CD4-positive, alpha-beta T cell treated with Interleukin-4 for 1 hour (primary cell): ENCODE results near the gene MST1R.
A peak's percentile ranks its signal among the peaks of the same experiment; 100 is the strongest.
"Not testable (repeated sequence)": the region's sequence is repeated elsewhere in the genome, so short reads cannot be mapped to it uniquely, and the experiment has no call there.

Experiments used
- DNase-seq, 2 donors: peaks; one replicate each; pipeline ENCODE4 v3.0.0-alpha.2; 2020 to 2022

The MST1R gene

GRCh38 chr3:49903451-49904424 is at the start of gene MST1R:
TSS of gene MST1R (minus strand) at chr3:49903873. CDS start at chr3:49903609, 264 bp downstream.
- DNase-seq, result peak; percentile 80 to 85

GRCh38 chr3:49952924-49953323 is 49.3 kb upstream of the MST1R start:
- DNase-seq, result no peak

- no peak for DNase-seq
Observed at GRCh38 chr3:49942651-49943050, 39.0 kb upstream of the MST1R start.

- no peak for DNase-seq
Observed at GRCh38 chr3:49940667-49941249, 37.1 kb upstream of the MST1R start.

- DNase-seq, result peak; percentile 95
Observed at GRCh38 chr3:49939858-49940666, 36.4 kb upstream of the MST1R start, which contains the start of gene RBM6. TSS of gene RBM6 (plus strand) at chr3:49940150. CDS start at chr3:49962642, 22,492 bp downstream.

- no peak for DNase-seq
Observed at GRCh38 chr3:49937090-49937489, 33.4 kb upstream of the MST1R start.

GRCh38 chr3:49932281-49932680 is 28.6 kb upstream of the MST1R start:
- not testable (repeated sequence) for DNase-seq

GRCh38 chr3:49930922-49931321 is 27.2 kb upstream of the MST1R start:
- no peak for DNase-seq

GRCh38 chr3:49930168-49930690 is 26.6 kb upstream of the MST1R start:
- DNase-seq, result no peak

- peak; percentile 86 to 90 for DNase-seq
Observed at GRCh38 chr3:49929291-49930167, 25.9 kb upstream of the MST1R start, which contains the start of gene MON1A. TSS of gene MON1A (minus strand) at chr3:49929811. CDS start at chr3:49913346, 16,465 bp downstream.

- no peak for DNase-seq
Observed at GRCh38 chr3:49928481-49929017, 24.9 kb upstream of the MST1R start.

GRCh38 chr3:49927798-49928197 is 24.1 kb upstream of the MST1R start:
- DNase-seq, result no peak

GRCh38 chr3:49926117-49926728 is 22.6 kb upstream of the MST1R start:
- no peak for DNase-seq

- no peak for DNase-seq
Observed at GRCh38 chr3:49925485-49925884, 21.8 kb upstream of the MST1R start.

- no peak for DNase-seq
Observed at GRCh38 chr3:49924683-49925082, 21.0 kb upstream of the MST1R start.

- not testable (repeated sequence) for DNase-seq
Observed at GRCh38 chr3:49917806-49918590, 14.3 kb upstream of the MST1R start.

- no peak for DNase-seq
Observed at GRCh38 chr3:49916686-49917085, 13.0 kb upstream of the MST1R start.

GRCh38 chr3:49914906-49915305 is 11.2 kb upstream of the MST1R start:
- no peak for DNase-seq

GRCh38 chr3:49912881-49913281 is 9.2 kb upstream of the MST1R start:
- no peak for DNase-seq

GRCh38 chr3:49911611-49912010 is 7.9 kb upstream of the MST1R start:
- DNase-seq, result no peak
